Left lung (tissue), 10 donors: ENCODE measurements around the gene KRTAP2-3. TPM values are rescaled to one million over a fixed set of nuclear protein-coding genes. Genes with fewer than 3 reads are reported as not detected.
"Not testable (repeated sequence)": the region's sequence is repeated elsewhere in the genome, so short reads cannot be mapped to it uniquely, and the experiment has no call there.

Source experiments
- ATAC-seq: fragments of 200-7000 bp; cut with Tn5 transposase; one replicate; pipeline ENCODE4 v1.9.1; 2020; ENCODE audit warnings: moderate library complexity
- DNase-seq, 4 donors: peaks; one replicate each; pipeline ENCODE4 v3.0.0-alpha.2; 2013 to 2020
- H3K27ac ChIP-seq, 2 donors: fragments of 200-600 bp; sonication (generic) in 1 of 2; one replicate each; pipeline versions ENCODE4 v1.5.0 to v1.8.0; 2020 to 2021
- H3K27me3 ChIP-seq, 2 donors: fragments of 200-600 bp; sonication (generic) in 1 of 2; one replicate each; pipeline versions ENCODE4 v1.5.0 to v1.8.0; 2020 to 2021
- H3K36me3 ChIP-seq, 2 donors: fragments of 200-600 bp; sonication (generic) in 1 of 2; one replicate each; pipeline versions ENCODE4 v1.5.0 to v1.8.0; 2020 to 2021
- H3K4me1 ChIP-seq, 2 donors: fragments of 200-600 bp; one replicate each; pipeline ENCODE4 v1.8.0; 2021
- H3K4me3 ChIP-seq, 2 donors: fragments of 200-600 bp; sonication (generic) in 1 of 2; one replicate each; pipeline versions ENCODE4 v1.5.0 to v1.8.0; 2020 to 2021; ENCODE audit warnings: mild to moderate bottlenecking in 1 of 2
- H3K9me3 ChIP-seq, 2 donors: fragments of 200-600 bp; sonication (generic) in 1 of 2; one replicate each; pipeline versions ENCODE4 v1.5.0 to v1.8.0; 2020 to 2021
- intact Hi-C, 2 donors: fragments of 100-400 bp; cut with DNase I; formaldehyde crosslinking; loops; one replicate each; pipeline versions ENCODE4 v1.11.2 to v1.14.2; 2022
- polyA plus RNA-seq, 6 donors: library from polyadenylated mRNA; unstranded; fragments of 120-200 nt; gene quantifications; one replicate each; pipeline ENCODE4 v1.2.1, GENCODE V29; 2013; ENCODE audit not compliant: insufficient read length in 6 of 6
- total RNA-seq, 2 donors: library from RNA; stranded (reverse); fragmentation: NEBNext Ultra II Directional; extraction: Animal tissue kit (Norgen Biotek cat#: 25700); gene quantifications; one replicate each; pipeline ENCODE4 v1.2.1, GENCODE V29; 2021
- TF ChIP-seq, protein P1 (sequence below), 2 donors: fragments of 200-600 bp; sonication (generic) in 1 of 2; IDR thresholded peaks; one replicate each; pipeline versions ENCODE4 v1.5.0 to v1.8.0; 2021; ENCODE audit warnings: antibody characterized with exemption in 2 of 2
- donor health status: DM: no; HTN: yes; CAD: no.
- donor health status: DM: no; HTN: no; CAD: no.

KRTAP2-3 gene
- total and polyA plus RNA-seq, 8 donors: 1.2 TPM; not detected in 7

DNA sequence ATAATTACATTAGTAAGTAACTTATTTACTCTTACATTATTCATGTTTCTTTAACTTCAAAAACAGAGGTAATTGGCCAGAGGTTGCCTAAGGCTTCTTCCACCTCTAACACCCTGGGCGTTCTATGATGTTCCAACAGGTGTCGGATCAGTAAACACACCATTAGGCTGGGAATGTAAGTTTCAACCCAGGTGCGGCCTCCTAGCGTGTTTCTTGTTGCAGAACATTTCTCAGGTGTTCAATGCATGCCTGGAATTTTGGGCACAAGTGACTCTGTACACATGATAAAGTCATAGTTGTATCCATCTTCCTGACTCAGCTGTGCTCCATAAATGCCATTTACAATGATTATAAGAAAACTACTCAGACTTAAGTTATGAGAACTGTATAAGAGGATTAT, 5.9 kb downstream of the KRTAP2-3 start:
- Histone ChIP-seq H3K4me1 (no peaks in the 10 kb centered on the region), H3K27ac (no peak overlapping the region), H3K36me3 (no peaks in the 10 kb centered on the region), H3K27me3 (peaks cover 0 to 27% of the 10 kb centered on the region in 2 donors), H3K4me3 (no peak overlapping the region), H3K9me3 (no peaks in the 10 kb centered on the region)
- no peak for ATAC-seq
- DNase-seq: no peak
- TF ChIP-seq, protein P1, sequence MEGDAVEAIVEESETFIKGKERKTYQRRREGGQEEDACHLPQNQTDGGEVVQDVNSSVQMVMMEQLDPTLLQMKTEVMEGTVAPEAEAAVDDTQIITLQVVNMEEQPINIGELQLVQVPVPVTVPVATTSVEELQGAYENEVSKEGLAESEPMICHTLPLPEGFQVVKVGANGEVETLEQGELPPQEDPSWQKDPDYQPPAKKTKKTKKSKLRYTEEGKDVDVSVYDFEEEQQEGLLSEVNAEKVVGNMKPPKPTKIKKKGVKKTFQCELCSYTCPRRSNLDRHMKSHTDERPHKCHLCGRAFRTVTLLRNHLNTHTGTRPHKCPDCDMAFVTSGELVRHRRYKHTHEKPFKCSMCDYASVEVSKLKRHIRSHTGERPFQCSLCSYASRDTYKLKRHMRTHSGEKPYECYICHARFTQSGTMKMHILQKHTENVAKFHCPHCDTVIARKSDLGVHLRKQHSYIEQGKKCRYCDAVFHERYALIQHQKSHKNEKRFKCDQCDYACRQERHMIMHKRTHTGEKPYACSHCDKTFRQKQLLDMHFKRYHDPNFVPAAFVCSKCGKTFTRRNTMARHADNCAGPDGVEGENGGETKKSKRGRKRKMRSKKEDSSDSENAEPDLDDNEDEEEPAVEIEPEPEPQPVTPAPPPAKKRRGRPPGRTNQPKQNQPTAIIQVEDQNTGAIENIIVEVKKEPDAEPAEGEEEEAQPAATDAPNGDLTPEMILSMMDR (IDR thresholded peaks at IDR 0.05): no peak
- intact Hi-C loops: no loop called here

DNA sequence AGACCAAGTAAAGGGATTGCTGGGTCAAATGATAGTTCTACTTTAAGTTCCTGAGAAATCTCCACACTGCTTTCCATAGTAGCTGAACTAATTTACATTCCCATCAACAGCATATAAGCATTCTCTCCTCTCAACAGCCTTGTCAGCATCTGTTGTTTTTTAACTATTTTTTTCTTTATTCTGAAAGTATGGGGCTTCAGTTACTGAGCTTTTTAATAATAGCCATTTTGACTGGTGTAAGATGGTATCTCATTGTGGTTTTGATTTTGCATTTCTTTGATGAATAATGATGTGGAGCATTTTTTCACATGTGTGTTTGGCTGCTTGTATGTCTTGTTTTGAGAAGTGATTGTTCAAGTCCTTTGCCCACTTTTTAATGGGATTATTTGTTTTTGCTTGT, 7.3 kb downstream of the KRTAP2-3 start:
- Histone ChIP-seq H3K27me3 (peaks cover 2 to 26% of the 10 kb centered on the region in 2 donors), H3K4me3 (no peak overlapping the region), H3K36me3 (no peaks in the 10 kb centered on the region), H3K27ac (no peak overlapping the region), H3K4me1 (no peaks in the 10 kb centered on the region), H3K9me3 (no peaks in the 10 kb centered on the region)
- no peak for DNase-seq
- no peak for ATAC-seq
- intact Hi-C loops: no loop called here
- TF ChIP-seq, protein P1 (IDR thresholded peaks at IDR 0.05): no peak

GRCh38 chr17:41049110-41049509, 10.8 kb downstream of the KRTAP2-3 start:
- H3K27ac ChIP-seq: no peak overlapping the region
- no peaks in the 10 kb centered on the region for H3K4me1 ChIP-seq
- no peak for ATAC-seq
- no peaks in the 10 kb centered on the region for H3K36me3 ChIP-seq
- no peak overlapping the region for H3K4me3 ChIP-seq
- H3K9me3 ChIP-seq: peaks cover 0 to 1% of the 10 kb centered on the region in 2 donors
- peaks cover 3 to 39% of the 10 kb centered on the region in 2 donors for H3K27me3 ChIP-seq
- no peak for DNase-seq
- intact Hi-C loops: no loop called here
- TF ChIP-seq, protein P1 (IDR thresholded peaks at IDR 0.05): no peak

- H3K4me3 ChIP-seq: no peak overlapping the region
- intact Hi-C loops: no loop called here
- no peaks in the 10 kb centered on the region for H3K36me3 ChIP-seq
- TF ChIP-seq, protein P1 (IDR thresholded peaks at IDR 0.05): no peak
- peaks cover 3 to 39% of the 10 kb centered on the region in 2 donors for H3K27me3 ChIP-seq
- DNase-seq (no peak), ATAC-seq (no peak)
- H3K4me1 ChIP-seq: no peaks in the 10 kb centered on the region
- H3K9me3 ChIP-seq: peaks cover 0 to 3% of the 10 kb centered on the region in 2 donors
- H3K27ac ChIP-seq: no peak overlapping the region
Observed at GRCh38 chr17:41048441-41048840, 11.5 kb downstream of the KRTAP2-3 start.

GRCh38 chr17:41046735-41047465, 13.0 kb downstream of the KRTAP2-3 start, which contains the start of gene KRTAP2-1:
KRTAP2-1 (minus strand) TSS chr17:41047316; CDS start chr17:41047267, 49 bp downstream.
- H3K4me3 ChIP-seq, intact Hi-C loops, DNase-seq, H3K27ac ChIP-seq, H3K9me3 ChIP-seq, H3K36me3 ChIP-seq, ATAC-seq, H3K4me1 ChIP-seq: not testable (repeated sequence)
- peaks cover 3 to 39% of the 10 kb centered on the region in 2 donors for H3K27me3 ChIP-seq
